Measurements from ENCODE around the gene GPR45.

GRCh38 chr2:105239924-105240323, 1.6 kb upstream of the GPR45 start:
- TF ChIP-seq CTCF (IDR thresholded peaks at IDR 0.05) (no peak), POLR2A (IDR thresholded peaks at IDR 0.05) (no peak)
